Right cardiac atrium (tissue), 5 donors: ENCODE data around the gene SPTA1. TPM values are rescaled to one million over a fixed set of nuclear protein-coding genes. Genes with fewer than 3 reads are reported as not detected.

ENCODE experiments used
- ATAC-seq, 2 donors: fragments of 200-7000 bp; cut with Tn5 transposase; one replicate each; pipeline versions ENCODE4 v1.8.0 to v1.9.1; 2020; ENCODE audit warnings: moderate library complexity in 2 of 2, mild to moderate bottlenecking in 1 of 2
- DNase-seq, 3 donors: peaks; one replicate each; pipeline ENCODE4 v3.0.0-alpha.2; 2020
- H3K27ac ChIP-seq: one replicate; pipeline ENCODE4 v1.5.1; 2013; ENCODE audit warnings: mild to moderate bottlenecking, low read length, control low read depth, moderate library complexity
- H3K27me3 ChIP-seq: one replicate; pipeline ENCODE4 v1.6.1; 2013; ENCODE audit not compliant: control insufficient read depth, insufficient read depth
- H3K4me1 ChIP-seq: one replicate; pipeline ENCODE4 v1.6.1; 2013; ENCODE audit warnings: low read length; ENCODE audit not compliant: control insufficient read depth, insufficient read depth
- H3K4me3 ChIP-seq: one replicate; pipeline ENCODE4 v1.5.1; 2013; ENCODE audit warnings: low read length, control low read depth
- H3K9me3 ChIP-seq: one replicate; pipeline ENCODE4 v1.6.1; 2013; ENCODE audit warnings: low read length; ENCODE audit not compliant: control insufficient read depth
- WGBS: extraction: QIAGEN DNeasy Blood & Tissue Kit; methylation state at CpG from one replicate; pipeline ENCODE4 v1.1.7; 2013; 5-methylcytosine and 5-hydroxymethylcytosine counted together
- intact Hi-C, 4 donors: fragments of 100-400 bp; cut with DNase I; formaldehyde crosslinking; loops; one replicate each; pipeline versions ENCODE4 v1.11.0 to v1.14.0; 2022 to 2023
- polyA plus RNA-seq: library from polyadenylated mRNA; stranded (reverse); fragments of 200-250 nt; gene quantifications from one replicate; pipeline ENCODE4 v1.2.3, GENCODE V29; 2013
- total RNA-seq, 4 donors: library from RNA; stranded (reverse); fragmentation: NEBNext Ultra II Directional; extraction: Animal tissue kit (Norgen Biotek cat#: 25700); gene quantifications; one replicate each; pipeline ENCODE4 v1.2.1, GENCODE V29; 2021
- donor health status: healthy with polysubstance abuse.
- donor health status: DM: no; HTN: yes; CAD: no.
- donor health status: DM: no; HTN: no; CAD: no.
- donor health status: DM: no; HTN: yes; CAD: no; lungs with severe emphysema.
- donor health status: DM: yes; HTN: yes; CAD: no.

The SPTA1 gene
- total and polyA plus RNA-seq, 5 donors: not detected

GRCh38 chr1:158570480-158570879, 116.0 kb downstream of the SPTA1 start, which contains the start of gene OR6P1:
Gene OR6P1 (minus strand): TSS chr1:158570580. CDS start chr1:158563604, 6,976 bp downstream.
- H3K4me3 ChIP-seq: no peak within 1 kb of the TSS
- no peaks in the 10 kb centered on the region for H3K27me3 ChIP-seq
- no peaks in the 10 kb centered on the region for H3K4me1 ChIP-seq
- H3K27ac ChIP-seq: no peak within 1 kb of the TSS
- ATAC-seq (no peak), DNase-seq (no peak)
- WGBS: 78% methylated on average over 3 of the region's 3 CpGs
- intact Hi-C loops: no loop called here
- H3K9me3 ChIP-seq: no peaks in the 10 kb centered on the region

- Histone ChIP-seq H3K27me3 (no peaks in the 10 kb centered on the region), H3K27ac (no peak overlapping the region), H3K4me3 (no peak overlapping the region), H3K9me3 (no peaks in the 10 kb centered on the region), H3K4me1 (no peaks in the 10 kb centered on the region)
- intact Hi-C loops: no loop called here
- DNase-seq (no peak), ATAC-seq (no peak)
- WGBS: 61% methylated on average over 2 of the region's 2 CpGs
Measured at GRCh38 chr1:158564608-158565007, 121.9 kb downstream of the SPTA1 start.

- H3K27me3 ChIP-seq: no peaks in the 10 kb centered on the region
- H3K9me3 ChIP-seq: no peaks in the 10 kb centered on the region
- intact Hi-C loops: no loop called here
- ATAC-seq (no peak), DNase-seq (no peak)
- no peak overlapping the region for H3K4me3 ChIP-seq
- H3K27ac ChIP-seq: no peak overlapping the region
- 73% methylated on average over 2 of the region's 2 CpGs for WGBS
- no peaks in the 10 kb centered on the region for H3K4me1 ChIP-seq
Measured at GRCh38 chr1:158563853-158564252, 122.7 kb downstream of the SPTA1 start.

Other genes starting within 250 kb of the SPTA1 start
- not detected for gene OR10K1, start 224.9 kb downstream of the SPTA1 start, total RNA-seq
- not detected for gene OR10K1, start 224.9 kb downstream of the SPTA1 start, polyA plus RNA-seq
- not detected for gene OR10R2, start 214.5 kb downstream of the SPTA1 start, total RNA-seq
- gene OR10R2, start 214.5 kb downstream of the SPTA1 start, polyA plus RNA-seq: not detected
- not detected for gene OR6Y1, start 132.3 kb downstream of the SPTA1 start, total RNA-seq
- gene OR6Y1, start 132.3 kb downstream of the SPTA1 start, polyA plus RNA-seq: not detected
- not detected for gene OR6P1, start 116.1 kb downstream of the SPTA1 start, total RNA-seq
- gene OR6P1, start 116.1 kb downstream of the SPTA1 start, polyA plus RNA-seq: not detected
- gene OR10X1, start 106.8 kb downstream of the SPTA1 start, total RNA-seq: not detected
- not detected for gene OR10X1, start 106.8 kb downstream of the SPTA1 start, polyA plus RNA-seq
- gene OR10Z1, start 81.4 kb downstream of the SPTA1 start, total RNA-seq: not detected
- gene OR10Z1, start 81.4 kb downstream of the SPTA1 start, polyA plus RNA-seq: not detected
- gene OR6K2, start 13.9 kb upstream of the SPTA1 start, total RNA-seq: not detected
- not detected for gene OR6K2, start 13.9 kb upstream of the SPTA1 start, polyA plus RNA-seq
- not detected for gene OR6K3, start 34.0 kb upstream of the SPTA1 start, total RNA-seq
- gene OR6K3, start 34.0 kb upstream of the SPTA1 start, polyA plus RNA-seq: not detected
- gene OR6K6, start 68.0 kb upstream of the SPTA1 start, total RNA-seq: not detected
- not detected for gene OR6K6, start 68.0 kb upstream of the SPTA1 start, polyA plus RNA-seq
- gene OR6N1, start 85.5 kb upstream of the SPTA1 start, total RNA-seq: not detected
- gene OR6N1, start 85.5 kb upstream of the SPTA1 start, polyA plus RNA-seq: not detected
- gene OR6N2, start 94.5 kb upstream of the SPTA1 start, total RNA-seq: not detected
- not detected for gene OR6N2, start 94.5 kb upstream of the SPTA1 start, polyA plus RNA-seq
- gene MNDA, start 144.6 kb upstream of the SPTA1 start, total RNA-seq: 1 to 10 TPM; 2.3 to 6.4 (median 4.2) TPM
- 0.95 TPM for gene MNDA, start 144.6 kb upstream of the SPTA1 start, polyA plus RNA-seq
- under 1 TPM in 3 of 4 donors, not detected in 1; 0.56 to 0.66 (median 0.62) TPM for gene PYHIN1, start 244.8 kb upstream of the SPTA1 start, total RNA-seq
- gene PYHIN1, start 244.8 kb upstream of the SPTA1 start, polyA plus RNA-seq: 0.20 TPM